ENCODE measurements around the gene DLEC1. TPM values are rescaled to one million over a fixed set of nuclear protein-coding genes. Genes with fewer than 3 reads are reported as not detected.

The DLEC1 gene
- total RNA-seq, 1 donor from 2014 or later, result 0.11 TPM

- H3K4me3 ChIP-seq, result no peak overlapping the region
- no peaks in the 10 kb centered on the region for H3K9me3 ChIP-seq
- peak in 1 of 2 donors; percentile 2 for DNase-seq (ENCODE audit: low spot score in 2 of 2)
- TF ChIP-seq CTCF (IDR thresholded peaks at IDR 0.05), result no peak
- intact Hi-C loops (cut with DNase I), result no loop called here
- H3K27me3 ChIP-seq, result no peaks in the 10 kb centered on the region
- H3K36me3 ChIP-seq, result peaks cover 0 to 5% of the 10 kb centered on the region in 2 donors
- peaks cover 0 to 14% of the 10 kb centered on the region in 2 donors for H3K4me1 ChIP-seq
- H3K27ac ChIP-seq, result no peak overlapping the region
Observed at GRCh38 chr3:38000242-38000916, 38.6 kb upstream of the DLEC1 start.

GRCh38 chr3:38000965-38001455 is 38.0 kb upstream of the DLEC1 start:
- no peak overlapping the region for H3K27ac ChIP-seq
- H3K4me1 ChIP-seq, result peaks cover 0 to 14% of the 10 kb centered on the region in 2 donors
- H3K27me3 ChIP-seq, result no peaks in the 10 kb centered on the region
- H3K9me3 ChIP-seq, result no peaks in the 10 kb centered on the region
- no peak overlapping the region for H3K4me3 ChIP-seq
- intact Hi-C loops (cut with DNase I), result no loop called here
- peaks cover 0 to 5% of the 10 kb centered on the region in 2 donors for H3K36me3 ChIP-seq
- no peak for TF ChIP-seq CTCF (IDR thresholded peaks at IDR 0.05)
- peak in 1 of 2 donors; percentile 7 for DNase-seq (ENCODE audit: low spot score in 2 of 2)

GRCh38 chr3:38001456-38002081 is 37.4 kb upstream of the DLEC1 start:
- TF ChIP-seq CTCF (IDR thresholded peaks at IDR 0.05), result no peak
- H3K36me3 ChIP-seq, result peaks cover 5 to 7% of the 10 kb centered on the region in 2 donors
- no peak overlapping the region for H3K4me3 ChIP-seq
- no peak overlapping the region for H3K27ac ChIP-seq
- no peaks in the 10 kb centered on the region for H3K27me3 ChIP-seq
- peak in 1 of 2 donors; percentile 6 for DNase-seq (ENCODE audit: low spot score in 2 of 2)
- intact Hi-C loops (cut with DNase I), result no loop called here
- peaks cover 0 to 14% of the 10 kb centered on the region in 2 donors for H3K4me1 ChIP-seq
- H3K9me3 ChIP-seq, result no peaks in the 10 kb centered on the region

- Histone ChIP-seq H3K9me3 (no peaks in the 10 kb centered on the region), H3K4me1 (peaks cover 0 to 14% of the 10 kb centered on the region in 2 donors), H3K27me3 (no peaks in the 10 kb centered on the region), H3K36me3 (peaks cover 9 to 14% of the 10 kb centered on the region in 2 donors), H3K27ac (no peak overlapping the region), H3K4me3 (no peak overlapping the region)
- intact Hi-C loops (cut with DNase I), result no loop called here
- DNase-seq (ENCODE audit: low spot score in 2 of 2), result no peak
- TF ChIP-seq CTCF (IDR thresholded peaks at IDR 0.05), result no peak
Observed at GRCh38 chr3:38002291-38002876, 36.6 kb upstream of the DLEC1 start.

GRCh38 chr3:38002940-38003339 is 36.1 kb upstream of the DLEC1 start:
- no peaks in the 10 kb centered on the region for H3K9me3 ChIP-seq
- intact Hi-C loops (cut with DNase I), result loop anchor here (1.0 kb wide), 1 partner anchor 147 kb away; no protein-coding TSS in a partner anchor
- no peaks in the 10 kb centered on the region for H3K27me3 ChIP-seq
- peaks cover 15 to 19% of the 10 kb centered on the region in 2 donors for H3K36me3 ChIP-seq
- no peak overlapping the region for H3K4me3 ChIP-seq
- no peak for DNase-seq (ENCODE audit: low spot score in 2 of 2)
- peaks cover 0 to 12% of the 10 kb centered on the region in 2 donors for H3K4me1 ChIP-seq
- H3K27ac ChIP-seq, result peak overlapping the region in 1 of 2 donors; percentile 50
- no peak for TF ChIP-seq CTCF (IDR thresholded peaks at IDR 0.05)

All from ascending aorta (tissue), 2 donors.